ENCODE results near the gene LCN15. TPM values are rescaled to one million over a fixed set of nuclear protein-coding genes. Genes with fewer than 3 reads are reported as not detected.

Gene LCN15
- total RNA-seq, 1 donor from 2014 or later = not detected

- H3K4me3 ChIP-seq (ENCODE audit: low read depth, low read length) = no peak overlapping the region
- DNase-seq (ENCODE audit: low read depth) = no peak
- TF ChIP-seq, protein P1, sequence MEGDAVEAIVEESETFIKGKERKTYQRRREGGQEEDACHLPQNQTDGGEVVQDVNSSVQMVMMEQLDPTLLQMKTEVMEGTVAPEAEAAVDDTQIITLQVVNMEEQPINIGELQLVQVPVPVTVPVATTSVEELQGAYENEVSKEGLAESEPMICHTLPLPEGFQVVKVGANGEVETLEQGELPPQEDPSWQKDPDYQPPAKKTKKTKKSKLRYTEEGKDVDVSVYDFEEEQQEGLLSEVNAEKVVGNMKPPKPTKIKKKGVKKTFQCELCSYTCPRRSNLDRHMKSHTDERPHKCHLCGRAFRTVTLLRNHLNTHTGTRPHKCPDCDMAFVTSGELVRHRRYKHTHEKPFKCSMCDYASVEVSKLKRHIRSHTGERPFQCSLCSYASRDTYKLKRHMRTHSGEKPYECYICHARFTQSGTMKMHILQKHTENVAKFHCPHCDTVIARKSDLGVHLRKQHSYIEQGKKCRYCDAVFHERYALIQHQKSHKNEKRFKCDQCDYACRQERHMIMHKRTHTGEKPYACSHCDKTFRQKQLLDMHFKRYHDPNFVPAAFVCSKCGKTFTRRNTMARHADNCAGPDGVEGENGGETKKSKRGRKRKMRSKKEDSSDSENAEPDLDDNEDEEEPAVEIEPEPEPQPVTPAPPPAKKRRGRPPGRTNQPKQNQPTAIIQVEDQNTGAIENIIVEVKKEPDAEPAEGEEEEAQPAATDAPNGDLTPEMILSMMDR (conservative IDR thresholded peaks at IDR 0.05; ENCODE audit: low read depth, low read length) = no peak
Measured at GRCh38 chr9:136723989-136724388, 40.3 kb downstream of the LCN15 start.

GRCh38 chr9:136723362-136723976 is 40.8 kb downstream of the LCN15 start:
- TF ChIP-seq, protein P1 (conservative IDR thresholded peaks at IDR 0.05; ENCODE audit: low read depth, low read length) = no peak
- H3K4me3 ChIP-seq (ENCODE audit: low read depth, low read length) = no peak overlapping the region
- no peak for DNase-seq (ENCODE audit: low read depth)

- no peak for DNase-seq (ENCODE audit: low read depth)
- no peak overlapping the region for H3K4me3 ChIP-seq (ENCODE audit: low read depth, low read length)
- TF ChIP-seq, protein P1 (conservative IDR thresholded peaks at IDR 0.05; ENCODE audit: low read depth, low read length) = no peak
Measured at GRCh38 chr9:136722969-136723356, 41.4 kb downstream of the LCN15 start.

DNA sequence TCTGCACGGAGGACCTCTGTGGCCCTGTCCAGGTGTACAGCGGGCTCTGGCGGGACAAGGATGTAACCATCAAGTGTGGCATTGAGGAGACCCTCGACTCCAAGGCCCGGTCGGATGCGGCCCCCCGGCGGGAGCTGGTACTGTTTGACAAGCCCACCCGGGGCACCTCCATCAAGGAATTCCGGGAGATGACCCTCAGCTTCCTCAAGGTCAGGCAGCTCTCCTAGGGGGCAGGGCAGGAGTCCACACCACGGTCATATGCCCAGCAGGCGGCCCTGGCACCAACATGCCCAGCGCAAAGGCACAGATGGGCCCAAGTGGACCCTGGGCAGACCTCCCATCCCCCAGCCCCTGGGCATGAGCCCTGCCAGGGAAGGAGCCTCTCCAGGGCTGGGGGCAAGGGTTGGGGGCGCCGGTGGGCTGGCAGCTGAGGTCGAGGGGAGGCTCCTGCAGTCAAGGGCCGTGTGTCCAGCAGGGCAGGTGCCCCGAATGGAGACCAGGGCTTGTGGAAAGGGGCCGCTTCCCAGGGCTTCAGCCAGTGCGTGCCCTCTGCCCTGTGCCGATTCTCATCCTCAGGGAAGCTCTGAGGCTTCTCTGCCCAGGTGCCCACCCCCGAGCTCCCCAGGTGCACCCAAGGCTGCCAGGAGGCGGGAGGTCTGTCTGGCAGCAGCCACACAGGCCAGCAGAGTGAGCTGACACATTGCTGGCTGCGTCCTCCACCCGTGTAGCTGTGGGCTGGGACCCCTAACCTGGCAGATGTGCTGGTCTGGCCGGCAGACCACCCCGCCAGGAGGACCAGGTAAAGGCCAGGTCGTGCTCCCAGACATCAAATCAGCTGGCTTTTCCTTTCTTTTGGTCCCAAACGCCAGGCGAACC is 42.0 kb downstream of the LCN15 start:
- TF ChIP-seq, protein P1 (conservative IDR thresholded peaks at IDR 0.05; ENCODE audit: low read depth, low read length) = no peak
- no peak overlapping the region for H3K4me3 ChIP-seq (ENCODE audit: low read depth, low read length)
- DNase-seq (ENCODE audit: low read depth) = no peak

- TF ChIP-seq, protein P1 (conservative IDR thresholded peaks at IDR 0.05; ENCODE audit: low read depth, low read length) = no peak
- DNase-seq (ENCODE audit: low read depth) = no peak
Measured at GRCh38 chr9:136721339-136722092, 42.8 kb downstream of the LCN15 start.

DNA sequence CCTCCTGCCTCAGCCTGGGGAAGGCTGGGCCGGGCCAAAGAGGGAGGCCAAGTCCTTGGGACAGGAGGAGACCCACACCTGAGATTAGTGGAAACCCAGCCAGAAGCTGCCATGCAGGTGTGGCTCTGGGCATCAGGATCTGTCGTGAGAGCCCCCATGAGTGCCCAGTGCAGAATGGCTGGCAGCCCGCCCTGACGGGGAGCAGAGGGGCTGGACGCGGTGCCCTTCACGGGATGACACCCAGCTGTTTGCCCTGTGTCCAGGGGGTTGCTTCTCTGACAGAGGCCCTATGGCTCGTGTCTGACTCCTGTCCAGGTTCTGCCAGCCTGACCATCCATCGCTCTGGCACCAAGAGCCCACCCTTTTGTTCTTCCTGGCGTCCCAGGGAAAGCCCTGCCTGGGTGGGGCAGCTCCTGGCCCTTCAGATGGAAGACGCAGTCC is 43.4 kb downstream of the LCN15 start:
- no peak for DNase-seq (ENCODE audit: low read depth)
- H3K4me3 ChIP-seq (ENCODE audit: low read depth, low read length) = no peak overlapping the region

More at GRCh38 chr9:136721339-136722092, 42.8 kb downstream of the LCN15 start:
- H3K4me3 ChIP-seq (ENCODE audit: low read depth, low read length) = no peak overlapping the region

More for the DNA sequence above, 43.4 kb downstream of the LCN15 start:
- TF ChIP-seq, protein P1 (conservative IDR thresholded peaks at IDR 0.05; ENCODE audit: low read depth, low read length) = no peak

Data from epithelial cell of proximal tubule (primary cell).